Non-pigmented ciliary epithelial cell (primary cell): ENCODE data around the gene PLA2G4F.
"Not testable (repeated sequence)": the region's sequence is repeated elsewhere in the genome, so short reads cannot be mapped to it uniquely, and the experiment has no call there.

Source experiments
- DNase-seq: peaks from one replicate; pipeline ENCODE4 v3.0.0-alpha.2; 2010; ENCODE audit warnings: low read depth

The PLA2G4F gene

DNA sequence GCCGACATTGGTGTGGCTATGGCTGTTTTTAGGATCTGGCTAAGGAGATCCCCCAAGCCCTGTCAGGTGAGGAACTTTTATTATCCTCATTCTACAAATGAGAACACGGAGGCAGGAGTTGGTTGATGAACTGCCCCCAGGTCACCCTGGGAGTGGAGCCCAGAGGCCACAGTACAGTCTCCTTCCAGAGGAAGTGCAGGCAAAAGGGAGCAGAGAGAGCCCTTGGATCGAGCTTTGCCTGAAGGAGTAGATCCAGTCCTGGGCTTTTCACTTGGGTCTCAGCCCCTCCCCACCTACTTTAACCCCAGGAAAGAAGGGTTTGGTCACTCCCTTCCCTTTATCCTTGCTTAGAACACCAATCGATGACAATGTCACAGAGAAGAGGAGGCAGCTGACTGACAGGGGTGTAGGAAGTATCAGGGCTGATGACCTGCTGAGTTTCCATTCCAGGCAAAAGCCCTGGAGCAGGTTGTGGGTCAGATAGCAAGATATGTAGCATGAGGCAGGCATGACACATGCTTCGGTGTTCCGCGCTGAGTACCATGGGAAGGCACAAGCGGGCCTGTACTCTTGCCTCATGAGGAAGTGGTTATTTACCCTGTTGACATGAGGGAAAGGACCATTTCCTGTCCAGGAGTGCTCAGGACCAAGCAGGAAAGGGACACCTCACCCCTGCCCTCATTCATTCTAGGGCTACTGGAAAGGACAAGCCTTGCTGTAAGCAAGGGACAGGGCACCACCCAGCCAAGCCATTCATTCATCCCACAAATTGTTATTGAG is 56.2 kb downstream of the PLA2G4F start:
- DNase-seq: no peak

DNA sequence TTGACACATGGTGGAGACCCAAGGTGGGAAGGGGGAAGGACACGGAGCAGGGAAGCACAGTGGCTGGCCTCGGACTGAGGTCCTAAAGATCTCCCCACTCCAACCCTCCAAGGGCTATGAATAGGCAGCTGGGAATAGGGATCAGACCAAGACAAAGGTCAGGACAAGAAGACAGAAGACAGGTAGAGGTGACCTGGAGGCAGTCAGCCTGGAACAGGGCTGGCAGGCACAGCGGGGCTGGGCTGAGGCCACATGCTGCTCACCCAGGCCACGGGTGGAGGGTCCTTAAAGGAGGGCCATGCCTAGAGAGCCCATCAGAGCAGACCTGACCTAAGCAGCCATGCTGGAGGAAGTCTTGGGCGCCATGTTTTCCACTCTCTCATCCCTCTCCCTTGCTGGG is 59.4 kb downstream of the PLA2G4F start:
- no peak for DNase-seq

DNA sequence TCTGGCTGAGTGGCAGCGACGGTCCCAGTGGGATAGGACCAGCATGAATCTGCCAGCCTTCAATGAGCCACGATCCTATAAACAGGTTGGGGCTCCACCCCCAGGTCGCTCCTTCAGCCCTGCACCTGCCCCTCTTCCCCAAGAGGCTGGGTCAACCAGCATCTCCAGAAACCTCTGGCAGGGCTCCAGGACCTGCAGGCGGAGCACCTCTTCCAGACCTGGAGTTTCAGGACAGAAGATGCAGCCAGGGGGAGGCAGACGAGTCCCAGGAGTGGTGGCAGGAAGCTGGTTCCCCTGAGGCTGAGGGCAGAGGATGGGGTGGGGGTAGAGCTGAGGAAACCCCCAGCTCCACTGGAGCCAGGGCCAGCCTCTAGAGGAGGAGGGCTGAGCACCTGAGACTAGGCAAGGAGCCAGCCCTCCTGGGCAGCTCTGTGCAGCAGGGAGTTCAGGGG is 61.9 kb downstream of the PLA2G4F start, which contains the start of gene PLA2G4D:
TSS of gene PLA2G4D (minus strand) at position 51 of the 452 bp plus-strand sequence. CDS start 103 bp downstream, outside the sequence.
- DNase-seq: no peak

DNA sequence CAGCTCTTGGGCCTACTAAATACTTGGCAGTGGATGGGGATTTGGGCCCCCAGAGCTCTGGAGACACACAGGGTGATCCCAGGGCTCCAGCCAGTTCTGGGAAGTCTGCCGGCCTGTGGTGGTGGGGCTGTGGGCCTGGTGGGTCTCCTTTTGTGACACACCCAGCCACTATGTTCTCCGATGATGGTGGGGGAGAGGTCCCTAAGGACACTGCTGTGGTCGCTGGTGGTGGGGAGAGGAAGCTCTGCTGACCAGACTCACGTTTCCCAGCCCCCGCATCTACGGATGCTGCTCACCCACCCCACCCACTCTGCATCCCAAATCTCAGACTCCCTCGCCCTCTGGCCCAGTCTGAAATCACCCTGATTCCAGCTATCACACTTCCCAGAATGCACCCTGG is 62.5 kb downstream of the PLA2G4F start:
- no peak for DNase-seq

DNA sequence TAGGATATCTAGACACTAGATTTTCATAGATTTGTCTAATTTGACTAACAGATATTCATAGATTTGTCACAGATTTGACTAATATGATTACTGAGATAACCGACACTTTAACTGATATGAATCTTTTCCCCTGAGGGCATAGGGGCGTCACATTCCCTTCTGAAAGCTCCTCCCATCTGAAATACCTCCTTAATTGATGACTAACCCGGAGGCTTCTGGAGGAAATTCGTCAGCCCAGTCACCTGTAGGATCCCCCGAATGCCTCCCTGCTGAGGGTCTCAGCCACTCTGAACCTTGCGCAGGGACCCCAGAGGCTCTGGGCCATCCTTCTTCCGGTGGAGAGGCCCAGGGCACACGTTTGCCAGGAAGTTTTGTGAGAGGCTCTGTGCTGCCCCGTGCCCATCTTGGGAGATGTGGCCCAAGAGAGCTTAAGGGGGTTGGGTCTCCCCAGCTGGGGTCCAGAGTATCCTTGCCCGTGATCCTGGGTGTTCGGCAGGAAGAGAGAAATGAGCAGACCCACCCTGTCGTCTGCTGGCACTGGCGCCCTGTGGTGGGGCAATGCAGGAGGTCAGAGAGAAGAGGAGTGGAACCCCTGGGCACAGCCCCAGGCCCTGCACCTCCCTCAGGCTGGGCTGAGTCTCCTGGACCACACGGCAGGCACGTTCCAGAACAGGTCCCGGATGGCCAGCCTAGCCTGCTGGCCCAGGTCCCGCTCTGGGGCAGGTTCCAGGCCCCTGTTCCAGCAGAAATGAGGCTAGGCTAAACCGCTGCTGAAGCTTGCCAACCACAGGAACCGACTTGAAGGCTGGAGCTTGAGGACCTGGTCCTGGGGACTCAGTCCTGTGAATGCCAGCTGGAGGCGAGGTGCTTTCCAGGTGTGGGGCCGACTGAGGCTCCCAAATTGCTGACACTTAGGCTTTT is 63.8 kb downstream of the PLA2G4F start:
- DNase-seq: no peak

DNA sequence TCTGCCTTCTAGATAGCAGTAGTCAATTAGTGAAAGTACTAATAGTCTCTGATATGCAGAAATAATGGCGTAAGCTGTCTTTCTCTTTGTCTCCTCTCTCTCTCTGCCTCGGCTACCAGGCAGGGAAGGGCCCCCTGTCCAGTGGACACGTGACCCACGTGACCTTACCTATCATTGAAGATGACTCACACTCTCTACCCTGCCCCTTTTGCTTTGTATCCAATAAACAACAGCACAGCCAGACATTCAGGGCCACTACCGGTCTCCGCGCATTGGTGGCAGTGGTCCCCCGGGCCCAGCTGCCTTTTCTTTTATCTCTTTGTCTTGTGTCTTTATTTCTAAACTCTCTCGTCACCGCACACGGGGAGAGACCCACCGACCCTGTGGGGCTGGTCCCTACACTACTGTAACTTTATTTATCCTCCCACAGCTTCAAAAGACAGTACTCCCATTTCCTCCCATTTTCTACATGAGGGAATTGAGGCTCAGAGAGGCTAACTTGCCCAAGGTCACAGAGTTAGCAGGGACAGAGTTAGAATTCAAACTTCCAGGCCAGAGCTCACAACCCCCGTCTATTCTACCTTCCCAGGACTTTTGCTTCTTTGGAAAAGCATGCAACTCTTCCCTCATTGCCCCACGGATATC is 64.6 kb downstream of the PLA2G4F start:
- not testable (repeated sequence) for DNase-seq

DNA sequence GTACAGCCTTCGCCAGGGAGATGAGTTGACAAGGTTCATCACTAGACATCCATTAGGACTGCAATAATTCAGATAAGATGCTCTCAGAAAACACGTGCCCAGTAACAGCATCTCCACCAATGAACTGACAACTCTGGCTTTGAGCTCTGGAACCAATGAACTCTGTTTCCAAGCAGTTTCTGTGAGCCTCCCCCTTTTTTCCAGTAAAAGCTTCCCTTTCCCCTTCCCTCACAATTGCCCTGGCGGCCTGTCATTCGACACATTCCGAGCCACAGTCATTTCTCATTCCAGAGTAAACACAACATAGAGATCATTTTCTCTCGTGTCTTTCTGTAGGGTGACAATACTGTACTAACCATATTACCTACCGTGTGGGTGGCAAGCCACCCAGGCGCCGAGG is 65.7 kb downstream of the PLA2G4F start:
- DNase-seq: no peak

DNA sequence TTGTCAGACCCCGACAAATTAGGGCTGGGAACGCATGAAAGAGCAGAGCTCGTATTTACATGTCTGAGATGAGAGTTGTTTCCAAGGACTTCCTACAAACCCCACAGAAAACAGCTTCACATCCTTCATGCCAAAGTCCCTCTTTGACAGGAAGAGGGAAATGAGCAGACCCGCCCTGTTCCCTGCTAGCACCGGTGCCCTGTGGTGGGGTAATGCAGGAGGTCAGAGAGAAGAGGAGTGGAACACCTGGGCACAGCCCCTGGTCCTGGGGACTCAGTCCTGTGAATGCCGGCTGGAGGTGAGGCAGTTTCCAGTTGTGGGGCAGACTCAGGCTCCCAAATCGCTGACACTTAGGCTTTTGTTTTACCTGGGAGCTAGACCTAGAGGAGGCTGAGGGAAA is 66.1 kb downstream of the PLA2G4F start:
- DNase-seq: no peak

DNA sequence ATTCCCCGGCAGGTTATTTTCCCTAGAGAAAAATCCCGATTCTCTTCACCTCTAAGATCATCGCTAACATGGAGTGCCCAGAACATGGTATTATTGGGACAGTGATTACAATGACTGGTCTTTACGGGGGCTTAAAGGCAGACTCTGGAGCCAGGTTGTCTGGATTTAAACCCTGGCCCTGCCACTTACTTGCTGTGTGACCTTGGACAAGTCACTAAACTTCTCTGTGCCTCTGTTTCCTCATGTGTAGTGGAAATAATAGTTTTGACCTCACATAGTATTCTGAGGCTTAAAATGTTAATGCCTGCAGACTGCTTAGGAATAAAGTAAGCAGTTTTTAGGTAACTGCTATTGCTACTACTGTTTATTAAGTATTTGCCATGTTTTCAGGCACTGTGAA is 66.5 kb downstream of the PLA2G4F start:
- DNase-seq: no peak
